OCI-LY3 (cell line): ENCODE measurements around the gene MESP2.

Source experiments
- EZH2phosphoT487 ChIP-seq: fragments of 200-600 bp; shearing (Covaris generic); IDR thresholded peaks from 2 replicates; pipeline ENCODE4 v1.6.1; 2018; ENCODE audit warnings: antibody characterized with exemption, mixed run types, low read depth
- TF ChIP-seq, protein P1 (sequence below): fragments of 200-600, 300-600 bp; sonication (generic); IDR thresholded peaks from 2 replicates; pipeline ENCODE4 v1.5.1; 2014; ENCODE audit warnings: antibody characterized with exemption, low read length, low read depth

DNA sequence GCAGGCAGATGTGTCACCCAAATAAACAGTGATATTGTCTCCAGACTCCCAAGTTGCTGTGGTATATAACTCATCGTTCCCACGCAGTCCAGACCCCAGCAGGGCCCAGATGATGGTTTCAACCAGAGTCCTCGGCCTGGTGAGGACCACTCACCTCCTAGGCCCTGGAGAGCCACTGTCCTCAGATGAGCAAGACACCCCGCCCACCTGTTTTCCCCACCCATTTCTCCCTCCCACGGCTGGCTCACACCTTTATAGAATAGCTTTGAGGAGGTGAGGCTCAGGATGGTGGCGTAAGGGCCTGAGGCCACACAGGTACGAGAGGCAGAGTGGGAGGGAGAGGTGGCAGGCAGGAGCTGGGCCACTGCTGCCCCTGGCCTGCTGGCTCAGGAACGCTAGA is 32.5 kb upstream of the MESP2 start:
- TF ChIP-seq, protein P1, sequence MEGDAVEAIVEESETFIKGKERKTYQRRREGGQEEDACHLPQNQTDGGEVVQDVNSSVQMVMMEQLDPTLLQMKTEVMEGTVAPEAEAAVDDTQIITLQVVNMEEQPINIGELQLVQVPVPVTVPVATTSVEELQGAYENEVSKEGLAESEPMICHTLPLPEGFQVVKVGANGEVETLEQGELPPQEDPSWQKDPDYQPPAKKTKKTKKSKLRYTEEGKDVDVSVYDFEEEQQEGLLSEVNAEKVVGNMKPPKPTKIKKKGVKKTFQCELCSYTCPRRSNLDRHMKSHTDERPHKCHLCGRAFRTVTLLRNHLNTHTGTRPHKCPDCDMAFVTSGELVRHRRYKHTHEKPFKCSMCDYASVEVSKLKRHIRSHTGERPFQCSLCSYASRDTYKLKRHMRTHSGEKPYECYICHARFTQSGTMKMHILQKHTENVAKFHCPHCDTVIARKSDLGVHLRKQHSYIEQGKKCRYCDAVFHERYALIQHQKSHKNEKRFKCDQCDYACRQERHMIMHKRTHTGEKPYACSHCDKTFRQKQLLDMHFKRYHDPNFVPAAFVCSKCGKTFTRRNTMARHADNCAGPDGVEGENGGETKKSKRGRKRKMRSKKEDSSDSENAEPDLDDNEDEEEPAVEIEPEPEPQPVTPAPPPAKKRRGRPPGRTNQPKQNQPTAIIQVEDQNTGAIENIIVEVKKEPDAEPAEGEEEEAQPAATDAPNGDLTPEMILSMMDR = no peak
- no peak for TF ChIP-seq EZH2phosphoT487
